H9 (cell line): ENCODE measurements around the gene NFE2L2. TPM values are rescaled to one million over a fixed set of nuclear protein-coding genes. Genes with fewer than 3 reads are reported as not detected.

Source experiments
- DNase-seq: peaks from one replicate; pipeline ENCODE4 v3.0.0-alpha.2; 2017
- H2AFZ ChIP-seq: one replicate; pipeline ENCODE4 v1.6.1; 2013; ENCODE audit warnings: mild to moderate bottlenecking, low read length, control low read depth, moderate library complexity
- H2AK5ac ChIP-seq: 2 replicates; pipeline ENCODE4 v1.6.1; 2013; ENCODE audit warnings: low read length, control low read depth, mixed read lengths; ENCODE audit not compliant: insufficient read length
- H2BK120ac ChIP-seq: one replicate; pipeline ENCODE4 v1.6.1; 2013; ENCODE audit warnings: low read depth, mild to moderate bottlenecking, low read length, control low read depth, inconsistent platforms; ENCODE audit not compliant: poor library complexity, severe bottlenecking
- H2BK12ac ChIP-seq: 2 replicates; pipeline ENCODE4 v1.6.1; 2013; ENCODE audit warnings: low read length, control low read depth, mixed read lengths, low read depth; ENCODE audit not compliant: insufficient read length
- H2BK15ac ChIP-seq: 2 replicates; pipeline ENCODE4 v1.6.1; 2013; ENCODE audit warnings: low read depth, low read length, control low read depth
- H2BK20ac ChIP-seq: one replicate; pipeline ENCODE4 v1.6.1; 2013; ENCODE audit warnings: low read depth, mild to moderate bottlenecking, low read length, control low read depth, inconsistent platforms; ENCODE audit not compliant: poor library complexity, severe bottlenecking
- H2BK5ac ChIP-seq: 2 replicates; pipeline ENCODE4 v1.6.1; 2013; ENCODE audit warnings: low read length, control low read depth, mixed read lengths; ENCODE audit not compliant: insufficient read length
- H3K14ac ChIP-seq: 2 replicates; pipeline ENCODE4 v1.6.1; 2013; ENCODE audit warnings: low read length, control low read depth; ENCODE audit not compliant: insufficient read depth
- H3K18ac ChIP-seq: 2 replicates; pipeline ENCODE4 v1.6.1; 2013; ENCODE audit warnings: low read depth, mild to moderate bottlenecking, mixed read lengths, low read length, control low read depth; ENCODE audit not compliant: insufficient read length
- H3K23ac ChIP-seq: 2 replicates; pipeline ENCODE4 v1.6.1; 2013; ENCODE audit warnings: low read length, control low read depth, mixed read lengths, low read depth; ENCODE audit not compliant: insufficient read length
- H3K23me2 ChIP-seq: 2 replicates; pipeline ENCODE4 v1.6.1; 2013; ENCODE audit warnings: low read depth, mild to moderate bottlenecking, mixed read lengths, low read length, control low read depth; ENCODE audit not compliant: insufficient read length, poor library complexity, severe bottlenecking
- H3K27ac ChIP-seq: 2 replicates; pipeline ENCODE4 v1.5.1; 2013; ENCODE audit warnings: low read length, control low read depth, mixed read lengths, low read depth; ENCODE audit not compliant: insufficient read length
- H3K27me3 ChIP-seq: 2 replicates; pipeline ENCODE4 v1.6.1; 2013; ENCODE audit warnings: low read length, control low read depth, inconsistent platforms; ENCODE audit not compliant: insufficient read depth
- H3K4ac ChIP-seq: 2 replicates; pipeline ENCODE4 v1.6.1; 2013; ENCODE audit warnings: low read depth, mild to moderate bottlenecking, control low read depth, inconsistent platforms, low read length, moderate library complexity
- H3K4me1 ChIP-seq: 2 replicates; pipeline ENCODE4 v1.6.1; 2013; ENCODE audit warnings: low read length, control low read depth, inconsistent platforms; ENCODE audit not compliant: insufficient read depth
- H3K4me2 ChIP-seq: 2 replicates; pipeline ENCODE4 v1.6.1; 2013; ENCODE audit warnings: low read length, control low read depth, mixed read lengths; ENCODE audit not compliant: insufficient read length, insufficient read depth
- H3K56ac ChIP-seq: 2 replicates; pipeline ENCODE4 v1.6.1; 2013; ENCODE audit warnings: low read depth, mild to moderate bottlenecking, mixed read lengths, low read length, control low read depth; ENCODE audit not compliant: insufficient read length
- H3K79me1 ChIP-seq: 2 replicates; pipeline ENCODE4 v1.6.1; 2013; ENCODE audit warnings: low read depth, mild to moderate bottlenecking, moderate library complexity, low read length, control low read depth, inconsistent platforms; ENCODE audit not compliant: insufficient read depth, poor library complexity, severe bottlenecking
- H3K79me2 ChIP-seq: 2 replicates; pipeline ENCODE4 v1.6.1; 2013; ENCODE audit warnings: low read length, control low read depth, inconsistent platforms; ENCODE audit not compliant: insufficient read depth
- H3K9ac ChIP-seq: 2 replicates; pipeline ENCODE4 v1.6.1; 2013; ENCODE audit warnings: low read length, control low read depth, mixed read lengths; ENCODE audit not compliant: insufficient read length; ENCODE audit errors: extremely low read depth
- H3K9me3 ChIP-seq: one replicate; pipeline ENCODE4 v1.6.1; 2013; ENCODE audit warnings: low read depth, low read length, inconsistent platforms; ENCODE audit not compliant: control insufficient read depth
- H3T11ph ChIP-seq: one replicate; pipeline ENCODE4 v1.6.1; 2013; ENCODE audit warnings: mild to moderate bottlenecking, low read length, control low read depth, inconsistent platforms
- H4K20me1 ChIP-seq: one replicate; pipeline ENCODE4 v1.6.1; 2013; ENCODE audit not compliant: control insufficient read depth, insufficient read length, insufficient read depth
- H4K5ac ChIP-seq: 2 replicates; pipeline ENCODE4 v1.6.1; 2013; ENCODE audit warnings: low read depth, mild to moderate bottlenecking, mixed read lengths, low read length, control low read depth; ENCODE audit not compliant: insufficient read length
- H4K8ac ChIP-seq: replicated peaks from 2 replicates; pipeline ENCODE4 v1.6.1; 2013; ENCODE audit warnings: low read length, control low read depth, mixed read lengths, low read depth; ENCODE audit not compliant: insufficient read length
- H4K91ac ChIP-seq: 2 replicates; pipeline ENCODE4 v1.6.1; 2013; ENCODE audit warnings: low read depth, mild to moderate bottlenecking, moderate library complexity, mixed read lengths, low read length, control low read depth; ENCODE audit not compliant: insufficient read length
- H3K27ac Mint-ChIP-seq, 3 experiments: 2 replicates in 2 of 3; 3 replicates in 1 of 3; pipeline ENCODE4 v1.8.0; 2020 to 2021; ENCODE audit warnings: mixed read lengths in 3 of 3, mild to moderate bottlenecking in 1 of 3, moderate library complexity in 1 of 3
- H3K27me3 Mint-ChIP-seq: 2 replicates; pipeline ENCODE4 v1.8.0; 2021; ENCODE audit warnings: low read depth, mild to moderate bottlenecking, moderate library complexity, mixed read lengths
- H3K36me3 Mint-ChIP-seq, 3 experiments: 2 replicates in 2 of 3; 3 replicates in 1 of 3; pipeline ENCODE4 v1.8.0; 2020 to 2021; ENCODE audit warnings: low read depth in 3 of 3, mixed read lengths in 3 of 3; ENCODE audit not compliant: insufficient read depth in 1 of 3
- H3K4me1 Mint-ChIP-seq, 2 experiments: 2 replicates each; pipeline ENCODE4 v1.8.0; 2020; ENCODE audit warnings: mixed read lengths in 2 of 2
- H3K4me3 Mint-ChIP-seq, 2 experiments: 2 replicates in 1 of 2; 3 replicates in 1 of 2; pipeline ENCODE4 v1.8.0; 2020 to 2021; ENCODE audit warnings: mild to moderate bottlenecking in 2 of 2, mixed read lengths in 2 of 2, moderate library complexity in 1 of 2
- H3K9me3 Mint-ChIP-seq, 2 experiments: 2 replicates in 1 of 2; 3 replicates in 1 of 2; pipeline ENCODE4 v1.8.0; 2020; ENCODE audit warnings: mild to moderate bottlenecking in 2 of 2, mixed read lengths in 2 of 2, moderate library complexity in 1 of 2
- WGBS: extraction: QIAGEN DNeasy Blood & Tissue Kit; methylation state at CpG from one replicate; pipeline ENCODE4 v1.1.7; 2013; ENCODE audit warnings: missing lambda C conversion rate, low lambda C conversion rate, mixed read lengths; ENCODE audit not compliant: insufficient read length; ENCODE audit errors: extremely low coverage; 5-methylcytosine and 5-hydroxymethylcytosine counted together
- total RNA-seq: library from RNA; stranded (reverse); gene quantifications from 2 replicates; pipeline ENCODE4 v1.2.1, GENCODE V29; 2021
- TF ChIP-seq, protein P1 (sequence below): fragments of 200-600 bp; sonication (generic); conservative IDR thresholded peaks from 3 replicates; pipeline ENCODE4 v1.8.0; 2021; ENCODE audit warnings: antibody characterized with exemption, mild to moderate bottlenecking

The NFE2L2 gene
- total RNA-seq, 1 experiment from 2014 or later, result 42.5 TPM

DNA sequence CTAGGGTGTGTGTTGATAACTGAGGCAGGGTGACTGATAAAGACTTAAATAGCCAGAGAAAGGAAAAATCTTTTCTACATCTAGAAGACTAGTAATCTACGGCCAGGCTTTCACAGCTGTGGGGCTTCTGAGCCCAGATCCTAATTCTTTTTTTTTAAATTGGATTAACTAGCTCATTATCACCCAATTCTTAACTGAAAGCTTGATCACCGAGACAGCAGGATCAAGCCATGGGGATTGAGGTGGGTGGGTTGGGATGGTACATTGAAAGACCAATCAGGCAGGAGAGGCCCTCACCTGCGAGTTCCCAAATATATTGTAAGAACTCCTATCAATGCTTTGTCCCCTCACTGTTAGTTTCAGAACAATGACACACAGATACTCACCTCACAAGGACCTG is 20.0 kb upstream of the NFE2L2 start:
- H3K79me2 ChIP-seq, result no peaks in the 10 kb centered on the region
- H3K14ac ChIP-seq, result no peak overlapping the region
- H3K4ac ChIP-seq, result no peak overlapping the region
- H3K9me3 ChIP-seq, result no peaks in the 10 kb centered on the region
- H2BK120ac ChIP-seq, result no peak overlapping the region
- TF ChIP-seq, protein P1, sequence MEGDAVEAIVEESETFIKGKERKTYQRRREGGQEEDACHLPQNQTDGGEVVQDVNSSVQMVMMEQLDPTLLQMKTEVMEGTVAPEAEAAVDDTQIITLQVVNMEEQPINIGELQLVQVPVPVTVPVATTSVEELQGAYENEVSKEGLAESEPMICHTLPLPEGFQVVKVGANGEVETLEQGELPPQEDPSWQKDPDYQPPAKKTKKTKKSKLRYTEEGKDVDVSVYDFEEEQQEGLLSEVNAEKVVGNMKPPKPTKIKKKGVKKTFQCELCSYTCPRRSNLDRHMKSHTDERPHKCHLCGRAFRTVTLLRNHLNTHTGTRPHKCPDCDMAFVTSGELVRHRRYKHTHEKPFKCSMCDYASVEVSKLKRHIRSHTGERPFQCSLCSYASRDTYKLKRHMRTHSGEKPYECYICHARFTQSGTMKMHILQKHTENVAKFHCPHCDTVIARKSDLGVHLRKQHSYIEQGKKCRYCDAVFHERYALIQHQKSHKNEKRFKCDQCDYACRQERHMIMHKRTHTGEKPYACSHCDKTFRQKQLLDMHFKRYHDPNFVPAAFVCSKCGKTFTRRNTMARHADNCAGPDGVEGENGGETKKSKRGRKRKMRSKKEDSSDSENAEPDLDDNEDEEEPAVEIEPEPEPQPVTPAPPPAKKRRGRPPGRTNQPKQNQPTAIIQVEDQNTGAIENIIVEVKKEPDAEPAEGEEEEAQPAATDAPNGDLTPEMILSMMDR, result no peak
- H3K27ac ChIP-seq, result no peak overlapping the region
- H2BK20ac ChIP-seq, result no peak overlapping the region
- no peaks in the 10 kb centered on the region for H3K79me1 ChIP-seq
- peaks cover 5 to 7% of the 10 kb centered on the region in 2 experiments for H3K4me1 Mint-ChIP-seq
- H3K56ac ChIP-seq, result no peak overlapping the region
- no peaks in the 10 kb centered on the region for H3K27me3 ChIP-seq
- no peak overlapping the region for H4K5ac ChIP-seq
- H2BK15ac ChIP-seq, result no peak overlapping the region
- no peak overlapping the region for H3K18ac ChIP-seq
- H3K27me3 Mint-ChIP-seq, result peaks cover 2% of the 10 kb centered on the region; the same call in 1 of the 2 replicates
- no peak overlapping the region for H3K9ac ChIP-seq
- no peak overlapping the region for H2BK5ac ChIP-seq
- no peak overlapping the region for H3K27ac Mint-ChIP-seq
- H4K91ac ChIP-seq, result no peak overlapping the region
- no peak overlapping the region for H2AK5ac ChIP-seq
- H4K20me1 ChIP-seq, result no peaks in the 10 kb centered on the region
- no peak overlapping the region for H2BK12ac ChIP-seq
- H3K4me2 ChIP-seq, result no peak overlapping the region
- H3K23ac ChIP-seq, result no peak overlapping the region
- no peaks in the 10 kb centered on the region for H3K23me2 ChIP-seq
- no peaks in the 10 kb centered on the region for H3K36me3 Mint-ChIP-seq
- no peak for DNase-seq
- no peak overlapping the region for H3T11ph ChIP-seq
- H3K4me3 Mint-ChIP-seq, result no peak overlapping the region
- H3K9me3 Mint-ChIP-seq, result no peaks in the 10 kb centered on the region
- H4K8ac ChIP-seq, result no peak overlapping the region
- no peaks in the 10 kb centered on the region; the same call in 1 of the 2 replicates for H3K4me1 ChIP-seq
- no CpG with 5 or more reads among the region's 3 CpGs for WGBS
- H2AFZ ChIP-seq, result no peak overlapping the region
